GM19395 (cell line): Measurements from ENCODE around the gene TSR3.

Experiments
- ATAC-seq: cut with Tn5 transposase; IDR thresholded peaks from one replicate; pipeline ENCODE4 v1.9.1; 2021; ENCODE audit warnings: mild to moderate bottlenecking, moderate library complexity; ENCODE audit not compliant: unreplicated experiment

Gene TSR3

DNA sequence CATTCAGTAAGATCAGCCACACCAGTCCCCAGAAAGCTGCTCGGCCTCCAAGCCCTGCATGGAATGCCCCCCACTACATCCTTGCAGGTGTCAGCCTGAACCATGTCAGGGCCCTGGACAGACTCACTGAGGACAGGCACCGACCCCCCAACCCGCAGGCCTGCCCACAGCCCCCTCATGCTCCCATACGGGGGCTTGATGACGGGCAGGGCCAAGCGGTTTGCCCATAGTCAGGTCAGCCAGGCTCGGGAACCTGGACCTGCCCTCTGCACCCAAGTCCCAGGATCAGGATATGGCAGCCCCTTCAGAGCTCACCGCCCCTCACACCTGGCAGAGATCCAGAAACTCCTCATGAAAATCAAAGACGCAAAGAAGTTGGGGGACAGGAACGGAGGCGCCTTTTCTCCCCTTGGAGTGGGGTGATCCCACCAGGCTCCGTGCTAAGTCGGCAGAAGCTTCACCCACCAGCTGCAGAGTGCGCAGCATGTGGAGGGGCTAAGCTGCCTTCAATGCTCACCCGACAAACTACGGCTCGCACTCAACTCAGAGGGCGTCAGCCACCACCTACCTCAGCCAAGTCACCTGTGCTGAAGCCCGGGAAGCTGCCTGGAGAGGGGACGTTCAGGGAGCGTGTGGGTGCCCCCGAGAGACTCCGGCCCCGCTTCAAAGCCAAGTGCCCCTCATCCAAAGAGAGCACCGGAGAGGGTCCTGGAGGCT is 26.6 kb upstream of the TSR3 start:
- no peak for ATAC-seq

DNA sequence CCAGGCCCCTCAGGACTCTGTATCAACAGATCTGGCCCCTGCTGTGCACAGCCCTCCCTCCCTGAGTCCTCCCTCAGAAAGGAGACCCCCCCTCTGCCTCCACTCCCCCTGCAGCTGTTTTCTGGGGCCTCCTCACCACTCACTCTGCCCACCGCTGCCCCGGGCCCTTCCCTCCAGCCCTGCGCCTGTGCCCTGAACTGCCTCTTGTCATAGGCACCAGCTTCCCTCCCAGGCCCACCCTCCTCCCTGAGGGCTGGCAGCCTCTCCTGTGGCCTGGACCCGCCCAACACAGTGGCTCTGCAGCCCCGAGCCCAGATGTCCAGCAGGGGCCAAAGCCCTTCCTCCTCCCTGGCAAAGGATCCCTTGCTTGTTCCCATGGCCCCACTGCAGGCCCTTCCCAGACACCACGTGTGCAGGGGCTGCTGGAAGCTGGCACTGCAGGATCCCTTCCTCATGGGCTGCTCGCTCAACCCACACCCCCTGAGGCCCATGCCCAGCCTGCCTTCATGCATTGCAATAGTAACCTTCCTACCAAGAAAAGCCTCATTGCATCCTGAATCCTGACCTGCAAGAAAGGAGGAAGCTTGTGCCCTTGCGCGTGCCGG is 25.8 kb upstream of the TSR3 start:
- no peak for ATAC-seq

DNA sequence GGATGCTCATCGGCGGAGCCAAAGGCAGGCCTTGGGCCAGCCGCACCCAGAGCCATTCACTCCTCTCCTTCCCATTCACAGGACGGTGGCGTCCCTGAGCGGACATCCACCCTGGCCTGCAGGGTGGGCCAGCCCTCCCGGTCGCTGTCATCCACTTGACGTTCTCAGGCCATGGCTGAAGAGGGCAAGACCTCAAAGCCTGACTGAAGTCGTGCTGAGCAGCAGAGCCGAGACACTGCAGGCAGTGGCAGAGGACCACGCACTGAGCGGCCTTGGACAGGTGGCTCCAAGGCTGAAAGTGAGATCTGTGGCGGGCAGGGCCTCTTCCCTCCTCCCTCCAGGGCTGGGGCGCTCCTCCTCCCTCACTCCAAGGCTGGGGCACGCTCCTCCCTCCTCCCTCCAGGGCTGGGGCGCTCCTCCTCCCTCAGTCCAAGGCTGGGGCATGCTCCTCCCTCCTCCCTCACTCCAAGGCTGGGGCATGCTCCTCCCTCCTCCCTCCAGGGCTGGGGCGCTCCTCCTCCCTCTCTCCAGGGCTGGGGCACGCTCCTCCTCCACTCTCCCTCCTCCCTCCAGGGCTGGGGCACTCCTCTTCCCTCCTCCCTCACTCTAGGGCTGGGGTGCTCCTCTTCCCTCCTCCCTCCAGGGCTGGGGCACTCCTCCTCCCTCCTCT is 24.2 kb upstream of the TSR3 start:
- no peak for ATAC-seq

DNA sequence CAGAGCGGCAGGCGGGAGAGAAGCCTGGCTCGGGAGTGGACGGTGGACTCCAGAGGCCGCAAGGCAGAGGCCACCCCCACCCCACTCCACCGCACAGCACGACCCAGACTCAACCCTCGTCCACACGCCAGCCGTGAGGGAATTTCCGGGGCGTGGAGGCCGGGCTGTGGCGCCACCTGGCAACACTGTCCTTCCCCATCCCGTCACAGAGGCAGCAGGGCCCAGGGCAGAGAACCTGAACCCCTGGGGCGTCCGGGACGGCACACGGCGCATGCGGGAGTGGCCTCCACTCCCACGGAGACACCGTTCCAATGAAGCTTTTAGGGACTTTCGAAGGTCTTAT is 23.6 kb upstream of the TSR3 start:
- ATAC-seq = no peak

DNA sequence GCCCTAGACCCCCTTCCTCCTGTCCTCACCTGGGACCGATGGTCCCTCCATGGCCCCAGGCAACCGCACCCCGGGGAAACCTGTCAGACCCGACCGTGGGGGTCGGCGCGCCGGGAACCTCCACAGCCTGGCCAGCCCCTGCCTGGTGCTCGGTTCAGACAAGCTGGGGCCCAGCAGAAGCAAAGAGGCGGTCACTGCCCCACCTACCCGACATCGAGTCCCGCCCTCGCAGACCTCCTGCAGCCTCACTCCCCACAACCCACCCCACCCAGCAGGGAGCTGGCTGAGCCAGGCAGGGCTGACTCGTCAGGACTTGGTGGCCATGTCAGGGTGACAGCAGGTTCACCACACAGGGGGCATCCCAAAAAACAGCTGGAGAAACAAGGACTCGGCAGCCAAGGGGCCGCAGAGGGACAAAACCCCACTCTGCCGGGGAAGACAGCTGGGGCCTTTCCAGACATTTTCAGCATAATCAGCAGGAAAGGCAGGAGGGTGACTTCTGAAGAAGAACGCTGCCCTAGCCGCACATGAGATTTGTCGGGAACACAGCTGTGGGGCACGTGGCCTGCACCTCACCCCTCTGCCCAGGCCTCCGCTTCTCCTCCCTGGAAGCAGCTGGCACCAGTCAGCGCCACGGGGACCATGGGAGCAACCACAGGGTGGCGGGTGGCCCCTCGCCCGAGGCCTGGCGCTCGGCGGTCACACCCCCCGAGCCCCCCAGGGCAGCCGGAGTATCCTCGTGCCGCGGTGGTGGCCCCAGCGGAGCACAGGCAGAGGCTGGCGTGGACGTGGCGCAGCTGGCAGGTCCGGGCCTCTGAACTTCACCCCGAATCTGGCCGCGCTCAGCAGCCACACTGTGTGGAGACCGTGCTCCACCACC is 23.0 kb upstream of the TSR3 start:
- no peak for ATAC-seq

DNA sequence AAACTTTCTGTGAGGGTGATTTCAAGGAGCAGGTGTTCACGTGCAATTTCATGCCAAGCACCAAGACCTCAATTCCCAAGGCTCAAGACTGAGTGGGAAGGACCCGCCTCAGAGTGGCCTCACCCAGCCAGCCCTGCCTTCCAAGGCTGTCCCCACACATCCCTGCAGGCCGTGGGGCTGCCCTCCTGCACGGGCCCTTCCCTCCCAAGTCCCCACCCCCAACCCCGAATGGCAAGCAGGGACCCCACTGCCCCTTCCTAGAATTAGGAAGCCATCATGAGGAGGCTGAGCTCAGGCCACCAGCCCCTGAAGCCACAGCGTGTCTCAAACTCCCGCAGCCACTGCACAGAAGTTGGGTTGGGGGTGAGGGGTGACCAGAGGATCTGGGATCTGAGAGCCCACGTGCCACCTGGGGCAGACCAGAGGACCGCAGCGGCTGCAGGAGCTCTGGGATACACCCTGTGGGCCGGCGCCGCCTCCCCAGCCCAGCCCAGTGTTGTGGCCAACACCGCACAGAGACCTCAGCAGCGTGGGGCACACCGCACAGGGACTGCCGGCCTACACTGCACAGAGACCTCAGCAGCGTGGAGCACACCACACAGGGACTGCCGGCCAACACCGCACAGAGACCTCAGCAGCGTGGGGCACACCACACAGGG is 20.7 kb upstream of the TSR3 start:
- no peak for ATAC-seq

DNA sequence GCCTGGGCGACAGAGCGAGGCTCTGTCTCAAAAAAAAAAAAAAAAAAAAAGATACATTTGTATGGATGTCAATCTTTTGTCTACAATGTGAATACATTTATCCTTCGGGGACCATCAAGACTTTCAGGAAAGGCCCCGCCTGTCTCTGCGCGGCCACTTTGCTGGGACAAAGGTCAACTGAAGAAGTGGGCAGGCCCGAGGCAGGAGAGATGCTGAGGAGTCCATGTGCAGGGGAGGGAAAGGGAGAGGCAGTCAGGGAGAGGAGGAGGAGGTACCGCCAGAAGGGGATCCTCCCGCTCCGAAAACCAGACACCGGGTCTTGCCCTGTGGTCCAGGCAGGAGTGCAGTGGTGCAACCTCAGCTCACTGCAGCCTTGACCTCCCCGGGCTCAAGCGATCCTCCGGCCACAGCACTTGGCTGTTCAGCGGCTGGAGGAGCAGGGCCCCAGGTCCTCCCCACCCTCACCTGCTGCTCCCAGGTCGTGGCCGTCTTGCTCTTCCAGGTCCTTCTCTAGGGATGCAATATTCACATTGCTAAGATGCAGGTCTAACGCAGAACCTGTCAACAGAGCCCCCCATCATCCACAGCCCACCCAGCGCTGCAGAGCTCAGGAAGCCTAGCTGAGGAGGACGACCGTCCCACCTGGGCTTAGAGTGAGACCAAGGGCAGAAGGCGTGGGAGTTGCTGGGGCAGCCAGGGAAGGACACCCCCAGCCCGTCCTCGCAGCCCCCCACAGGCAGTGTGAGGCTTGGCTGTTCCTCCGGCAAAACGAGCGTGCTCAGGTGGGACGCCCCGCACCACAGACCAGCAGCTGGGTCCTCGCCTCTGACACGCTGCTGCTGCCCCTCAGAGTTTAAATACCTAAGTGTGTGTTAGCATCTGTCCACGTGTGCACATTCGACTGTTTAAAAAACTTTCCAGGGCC is 19.6 kb upstream of the TSR3 start:
- ATAC-seq = no peak

DNA sequence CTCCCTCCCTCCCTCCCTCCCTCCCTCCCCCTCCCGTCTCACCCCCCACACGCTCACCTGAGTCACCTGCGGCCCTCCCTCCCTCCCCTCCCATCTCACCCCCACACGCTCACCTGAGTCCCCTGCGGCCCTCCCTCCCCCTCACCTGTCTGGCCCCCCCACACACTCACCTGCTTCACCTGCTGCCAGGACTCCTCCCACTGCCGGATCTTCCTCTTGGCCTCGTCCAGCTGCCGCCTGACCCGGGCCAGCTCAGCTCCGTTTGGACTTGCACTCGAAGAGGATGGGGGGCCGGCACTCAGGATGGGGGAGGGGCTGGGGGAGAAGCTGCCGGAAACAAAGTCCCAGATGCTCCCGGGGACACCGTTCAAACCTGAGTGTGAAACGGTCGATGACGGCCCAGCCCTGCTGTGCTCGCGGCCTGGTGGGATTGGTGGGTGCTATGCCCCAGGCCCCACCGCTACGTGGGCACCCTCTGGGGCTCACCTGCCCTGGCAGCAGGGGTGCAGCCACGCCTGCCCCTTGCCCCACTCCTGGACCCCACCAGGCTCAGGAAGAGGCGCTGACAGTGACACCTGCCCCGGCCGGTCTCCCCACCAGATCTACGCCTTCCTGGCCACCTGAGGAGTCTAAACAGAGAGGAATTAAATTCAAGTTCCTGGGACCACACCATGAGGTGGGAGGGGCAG is 16.0 kb upstream of the TSR3 start:
- no peak for ATAC-seq

DNA sequence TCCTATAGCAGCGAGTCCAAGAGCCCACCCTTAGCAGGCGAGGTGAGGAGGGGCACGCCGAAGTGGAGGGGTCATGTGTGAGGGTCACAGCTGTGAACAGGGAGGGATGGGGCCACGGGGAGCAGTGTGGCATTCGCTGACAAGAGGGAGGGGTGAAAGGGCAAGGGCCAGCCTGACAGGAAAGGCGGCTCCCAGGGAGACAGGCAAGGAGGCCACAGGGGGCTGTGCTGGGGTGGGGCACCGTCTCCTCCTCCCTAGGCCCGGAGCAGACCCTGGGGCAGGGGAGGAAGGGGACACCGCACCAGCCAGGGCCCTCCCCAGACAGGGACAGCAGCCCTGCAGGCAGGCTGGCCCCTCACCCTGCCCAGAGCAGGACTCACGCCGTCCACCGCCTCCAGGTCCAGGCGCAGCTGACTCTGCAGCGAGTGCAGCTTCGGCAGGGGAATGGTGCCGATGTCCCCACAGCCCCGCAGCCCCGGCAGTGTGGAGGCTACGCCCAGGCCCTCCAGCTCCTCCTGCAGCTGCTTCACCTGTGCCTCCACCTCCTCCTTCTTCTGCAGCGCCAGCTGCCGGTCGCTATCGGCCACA is 15.1 kb upstream of the TSR3 start:
- ATAC-seq = no peak

DNA sequence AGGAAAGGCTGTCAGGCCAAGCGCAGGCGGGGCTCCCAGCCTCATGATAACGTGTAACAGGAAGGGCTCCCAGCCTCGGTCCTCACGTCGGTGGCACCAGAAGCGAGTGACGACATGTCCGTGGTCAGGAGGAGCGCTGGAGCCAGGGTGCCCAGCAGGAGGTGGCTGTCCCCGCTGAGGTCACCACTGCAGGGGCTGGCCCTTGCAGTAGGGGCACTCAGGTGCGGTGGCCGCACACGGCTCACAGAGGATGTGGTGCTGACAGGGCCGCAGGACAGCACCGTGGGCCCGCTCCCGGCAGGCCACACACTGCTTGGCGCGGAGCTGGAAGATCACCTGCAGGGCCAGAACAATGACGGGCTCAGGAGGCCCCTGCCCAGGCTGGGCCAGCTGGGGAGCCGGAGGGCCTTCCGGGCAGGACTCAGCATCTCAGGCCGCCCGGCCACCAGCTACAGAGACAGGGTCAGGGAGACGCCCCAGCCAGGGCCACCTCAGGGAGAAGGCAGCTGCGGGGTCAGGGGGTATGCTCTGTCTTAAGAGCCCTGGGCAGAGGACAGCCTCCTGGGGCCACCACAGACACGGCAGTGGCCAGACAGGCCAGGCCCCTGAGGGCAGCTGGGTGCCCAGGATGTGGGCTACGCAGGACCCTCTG is 14.5 kb upstream of the TSR3 start:
- no peak for ATAC-seq

DNA sequence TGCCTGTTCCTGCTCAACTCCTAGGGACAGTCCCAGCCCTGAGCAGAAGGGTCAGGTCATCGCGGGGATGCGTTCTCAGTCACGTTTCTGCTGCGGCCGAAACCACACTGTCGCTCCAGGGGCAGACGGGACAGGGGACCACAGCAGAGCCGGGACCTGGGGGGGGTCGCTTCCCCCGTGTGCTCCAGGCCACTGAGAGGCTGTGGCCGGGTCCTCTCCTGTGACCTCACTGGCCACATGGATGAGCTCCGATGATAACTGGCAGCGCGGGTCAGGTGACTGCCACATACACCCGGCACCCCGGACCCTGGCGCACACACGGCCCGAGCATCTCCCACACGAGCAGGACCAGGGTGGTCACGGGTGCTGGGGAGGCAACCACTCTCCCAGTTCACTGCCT is 12.8 kb upstream of the TSR3 start:
- no peak for ATAC-seq

DNA sequence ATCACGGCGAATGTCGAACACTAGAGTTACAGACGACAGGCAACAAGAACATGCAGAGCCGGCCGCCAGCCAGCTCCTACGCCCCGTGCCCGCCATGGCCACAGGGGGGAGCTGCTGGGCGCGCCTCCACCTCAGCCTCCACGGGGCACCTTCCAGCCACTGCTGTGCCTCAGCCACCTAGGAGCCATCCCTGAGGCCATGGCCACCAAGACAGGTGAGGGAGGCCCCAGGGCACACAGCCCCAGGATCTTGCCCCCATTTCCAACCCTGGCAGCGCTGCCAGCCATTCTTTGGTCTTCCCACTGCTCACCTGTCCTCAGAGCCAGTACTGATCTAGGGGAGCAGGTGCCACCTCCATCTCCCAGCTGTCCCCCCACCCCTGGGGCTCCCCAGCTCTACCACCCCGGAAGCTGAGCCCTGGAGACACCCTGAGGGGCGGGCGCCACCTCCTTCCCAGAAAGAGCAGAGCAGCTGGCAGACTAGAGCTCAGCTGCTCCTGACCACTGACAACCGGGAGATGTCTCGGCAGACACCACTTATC is 11.9 kb upstream of the TSR3 start:
- ATAC-seq = no peak

DNA sequence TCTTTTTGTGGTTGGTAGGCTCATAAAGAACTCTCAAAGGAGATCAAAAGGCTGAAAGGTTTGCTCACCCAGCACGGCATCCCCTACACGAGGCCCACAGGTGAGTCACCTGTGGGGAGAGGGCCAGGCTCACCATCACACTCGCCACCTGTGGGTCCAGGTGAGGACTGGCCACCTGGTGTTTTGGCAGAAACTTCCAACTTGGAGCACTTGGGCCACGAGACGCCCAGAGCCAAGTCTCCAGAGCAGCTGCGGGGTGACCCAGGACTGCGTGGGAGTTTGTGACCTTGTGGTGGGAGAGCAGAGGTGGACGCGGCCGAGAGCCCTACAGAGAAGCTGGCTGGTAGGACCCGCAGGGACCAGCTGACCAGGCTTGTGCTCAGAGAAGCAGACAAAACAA is 11.1 kb upstream of the TSR3 start:
- no peak for ATAC-seq

DNA sequence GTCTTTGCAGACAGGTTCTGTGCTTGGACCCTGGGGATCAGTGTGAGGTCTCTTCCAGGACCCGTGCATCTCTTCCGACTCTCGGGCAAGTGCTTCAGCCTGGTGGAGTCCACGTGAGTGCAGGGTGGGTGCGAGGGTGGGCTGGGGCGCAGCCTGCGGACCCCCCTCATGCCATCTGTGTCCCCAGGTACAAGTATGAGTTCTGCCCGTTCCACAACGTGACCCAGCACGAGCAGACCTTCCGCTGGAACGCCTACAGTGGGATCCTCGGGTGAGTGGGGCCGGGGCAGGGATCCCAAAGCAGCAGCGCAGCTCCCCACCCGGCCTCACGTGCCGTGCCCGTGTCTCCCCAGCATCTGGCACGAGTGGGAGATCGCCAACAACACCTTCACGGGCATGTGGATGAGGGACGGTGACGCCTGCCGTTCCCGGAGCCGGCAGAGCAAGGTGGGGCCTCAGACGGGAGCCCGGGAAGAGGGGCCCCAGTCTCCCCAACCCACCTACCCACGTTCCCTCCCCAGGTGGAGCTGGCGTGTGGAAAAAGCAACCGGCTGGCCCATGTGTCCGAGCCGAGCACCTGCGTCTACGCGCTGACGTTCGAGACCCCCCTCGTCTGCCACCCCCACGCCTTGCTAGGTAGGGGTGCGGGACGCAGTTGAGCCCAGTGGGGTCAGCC is 10.1 kb upstream of the TSR3 start:
- no peak for ATAC-seq

DNA sequence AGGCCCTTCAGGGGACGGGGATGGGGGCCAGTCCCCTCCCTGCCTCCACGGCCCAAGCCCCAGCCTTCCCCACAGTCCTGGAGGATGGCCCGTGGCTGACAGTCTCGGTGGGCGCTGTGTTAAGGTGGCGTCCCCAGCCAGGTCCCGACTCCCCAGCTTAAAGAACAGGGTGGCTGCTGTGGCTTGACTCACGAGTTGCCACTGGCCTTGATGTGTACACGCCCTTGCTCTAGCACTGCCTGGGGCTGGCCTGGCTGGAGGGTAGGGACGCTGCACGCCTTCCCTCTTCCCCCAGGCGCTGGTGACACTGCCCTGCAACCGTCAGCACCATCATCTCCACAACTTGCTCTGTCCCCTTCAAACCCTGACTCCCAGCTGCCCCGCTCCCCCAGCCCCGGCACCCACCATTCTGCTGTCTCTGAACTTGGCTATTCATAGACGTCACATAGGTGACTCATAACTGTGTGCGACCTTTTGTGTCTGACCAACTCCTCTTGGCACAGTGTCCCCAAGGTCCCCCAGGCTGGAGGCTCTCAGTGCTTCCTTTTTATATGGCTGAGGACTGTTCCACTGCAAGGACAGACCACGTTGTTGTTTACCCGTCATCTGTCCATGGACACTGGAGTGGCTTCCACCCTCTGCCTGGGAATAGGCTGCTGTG is 6.4 kb upstream of the TSR3 start:
- no peak for ATAC-seq

DNA sequence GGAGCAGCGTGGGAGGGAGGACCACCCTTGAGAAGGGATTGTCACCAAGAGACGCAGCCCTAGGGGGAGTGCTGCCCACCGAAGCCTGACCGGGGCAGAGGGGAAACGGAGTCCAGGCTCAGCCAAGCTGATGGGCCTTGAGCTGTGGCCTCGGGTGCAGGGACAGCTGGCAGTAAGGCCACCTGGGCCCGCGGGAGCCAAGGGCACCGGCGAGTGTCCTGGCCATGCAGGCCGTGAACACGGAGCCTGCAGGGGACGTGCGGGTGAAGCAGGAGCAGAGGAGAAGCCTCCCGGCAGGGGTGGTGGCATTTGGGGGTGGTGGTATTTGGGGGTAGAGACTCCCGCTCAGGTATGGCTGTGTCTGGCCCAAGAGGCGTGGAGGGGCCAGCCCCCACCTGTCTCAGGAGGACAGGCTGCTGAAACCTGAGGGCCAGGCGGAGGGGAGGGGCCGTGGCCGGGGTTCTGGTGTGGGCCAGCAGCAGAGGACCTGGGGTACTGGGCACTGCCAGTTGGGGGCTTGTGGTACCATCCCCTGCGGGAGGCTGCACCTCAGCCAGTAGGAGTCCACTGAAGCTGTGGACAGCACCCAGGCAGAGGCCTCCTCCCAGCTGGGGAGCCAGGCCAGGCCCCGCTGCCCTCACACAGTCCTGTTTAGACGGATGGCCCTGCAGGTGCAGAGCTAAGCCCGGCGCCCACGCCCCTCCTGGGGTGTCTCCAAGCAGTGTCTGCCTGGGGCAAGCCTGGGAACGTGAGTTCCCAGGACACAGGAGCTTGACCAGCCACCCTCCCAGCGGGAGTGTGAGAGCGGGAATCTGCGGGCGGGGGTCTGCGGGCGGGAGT is 4.6 kb upstream of the TSR3 start:
- ATAC-seq = no peak
